GM12874 (cell line): ENCODE data around the gene MASP1.

ENCODE experiments used
- CTCF ChIP-seq: IDR thresholded peaks from 2 replicates; pipeline ENCODE4 v1.5.1; 2011; ENCODE audit warnings: low read depth, mild to moderate bottlenecking, control low read depth, low read length, moderate library complexity; ENCODE audit not compliant: insufficient read depth

The MASP1 gene

DNA sequence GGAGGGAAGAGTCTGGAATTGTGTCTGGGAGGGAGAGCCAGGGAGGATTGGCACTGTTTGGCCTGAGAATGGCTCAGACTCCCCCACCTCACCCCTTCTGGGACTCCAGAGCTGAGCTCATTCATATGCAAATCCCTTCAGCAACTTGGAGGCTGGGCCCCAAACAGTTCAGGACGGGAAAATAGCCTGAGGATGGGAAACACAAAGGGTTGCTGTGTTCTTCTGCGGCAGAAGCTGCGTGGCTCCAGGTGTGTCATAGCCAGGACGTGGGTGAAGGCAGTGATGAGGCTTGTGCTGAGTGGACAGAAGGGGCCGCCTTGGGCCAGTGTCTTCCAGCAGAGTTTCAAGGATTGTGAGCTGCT, 16.6 kb downstream of the MASP1 start:
- TF ChIP-seq CTCF = no peak

DNA sequence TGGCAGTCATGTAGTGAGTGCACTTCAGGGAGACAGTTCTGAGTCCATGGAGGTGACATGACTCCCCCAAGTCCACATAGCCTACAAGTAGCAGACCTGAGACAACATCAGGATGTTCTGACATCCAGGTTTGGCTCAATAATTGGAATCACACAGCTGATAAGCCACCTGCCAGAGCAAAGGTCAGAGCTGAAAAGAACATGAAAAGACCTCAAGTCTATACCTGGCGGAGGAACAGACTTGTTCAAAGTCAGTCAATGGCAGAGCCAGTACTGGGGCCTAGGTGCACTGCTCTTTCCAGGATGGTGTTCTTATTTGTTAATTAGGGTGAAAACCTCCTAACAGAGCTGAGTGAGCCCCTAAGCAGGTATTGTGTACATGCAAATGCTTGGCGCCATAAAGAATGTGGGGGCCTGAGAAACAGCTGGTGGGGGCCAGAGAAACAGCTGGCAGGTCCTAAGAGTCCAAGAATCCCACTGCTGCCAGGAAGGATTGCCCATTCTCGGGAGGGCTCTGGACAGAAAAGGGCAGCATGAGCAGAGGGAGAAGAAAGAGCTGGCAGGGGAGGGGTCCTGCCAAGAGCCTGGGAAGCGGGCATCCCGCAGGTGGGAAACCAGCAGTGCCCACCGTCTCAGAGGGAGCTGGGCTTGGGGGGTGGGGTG, 17.1 kb downstream of the MASP1 start:
- no peak for TF ChIP-seq CTCF

DNA sequence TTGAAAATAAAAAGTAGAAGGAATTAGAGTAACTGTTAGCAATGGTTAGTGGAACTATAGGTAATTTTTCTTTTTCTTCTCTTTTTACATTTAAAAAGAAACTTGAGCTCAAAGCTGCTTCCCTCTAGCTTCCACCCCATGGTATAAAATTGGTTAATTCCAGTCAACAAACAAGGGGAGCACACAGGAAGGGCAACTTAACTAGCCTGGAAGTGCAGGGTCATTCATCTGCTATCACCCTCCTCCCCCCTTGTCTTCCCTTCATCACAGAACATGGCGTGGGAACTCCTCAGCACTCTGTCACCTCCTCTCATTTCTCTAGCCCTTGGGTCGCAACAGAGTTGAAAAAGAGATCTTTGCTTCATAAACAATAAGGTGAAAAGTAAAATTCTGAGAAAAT, 20.0 kb downstream of the MASP1 start:
- no peak for TF ChIP-seq CTCF

DNA sequence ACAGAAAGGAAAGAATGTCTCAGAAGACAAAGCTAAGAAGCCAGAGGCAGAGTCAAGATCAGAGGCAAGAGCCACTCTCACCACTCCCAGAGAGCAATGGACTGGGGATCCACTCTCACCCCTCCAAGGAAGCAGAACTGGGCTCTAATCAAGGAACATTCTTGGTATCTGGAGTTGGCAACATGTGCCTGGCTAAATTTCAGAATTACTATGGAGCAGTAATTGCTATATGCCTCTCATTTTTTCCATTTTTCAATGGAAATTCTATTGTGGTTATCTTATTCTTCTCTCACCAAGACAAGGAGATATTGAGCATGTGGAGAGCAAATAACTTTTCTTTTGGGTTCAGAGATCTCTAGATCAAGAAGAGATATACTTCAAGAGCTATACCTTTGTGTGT, 22.1 kb downstream of the MASP1 start:
- no peak for TF ChIP-seq CTCF

GRCh38 chr3:187267306-187267705, 24.2 kb downstream of the MASP1 start:
- no peak for TF ChIP-seq CTCF

- TF ChIP-seq CTCF = no peak
Measured at GRCh38 chr3:187266691-187267090, 24.8 kb downstream of the MASP1 start.

DNA sequence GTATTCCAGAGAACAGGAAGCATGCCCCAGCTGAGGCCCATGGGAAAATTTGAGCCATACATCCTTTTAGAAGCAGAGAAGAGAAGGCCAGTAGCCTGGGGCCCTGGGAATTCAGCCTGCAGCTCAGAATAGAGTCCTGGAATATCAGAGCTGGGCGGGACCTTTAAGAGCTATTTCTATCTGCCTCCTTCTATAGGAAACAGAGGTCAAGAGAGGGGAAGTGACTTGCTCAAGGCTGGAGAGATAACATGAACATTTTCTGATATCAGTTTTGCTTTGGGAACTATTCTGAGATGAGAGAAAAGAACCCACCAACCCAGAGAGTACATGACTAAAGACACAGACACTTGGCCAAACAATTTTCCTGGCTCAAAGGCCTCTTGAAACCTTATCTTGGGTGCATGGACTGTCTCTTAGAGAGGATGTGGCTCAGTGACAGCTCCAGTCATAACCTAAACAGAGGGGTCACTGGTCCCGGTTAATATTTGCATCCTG, 26.0 kb downstream of the MASP1 start:
- no peak for TF ChIP-seq CTCF
